Hepatocyte (in vitro differentiated cells): ENCODE data around the gene AIMP2.

ENCODE experiments used
- EZH2phosphoT487 ChIP-seq: fragments of 200-600 bp; sonication (generic); IDR thresholded peaks from one replicate; pipeline ENCODE4 v1.6.1; 2018; ENCODE audit warnings: antibody characterized with exemption, mild to moderate bottlenecking, low read depth, moderate library complexity; ENCODE audit not compliant: unreplicated experiment, severe bottlenecking
- TF ChIP-seq, protein P1 (sequence below): fragments of 200-600 bp; sonication (generic); IDR thresholded peaks from 2 replicates; pipeline ENCODE4 v1.5.1; 2016; ENCODE audit warnings: antibody characterized with exemption, mild to moderate bottlenecking; ENCODE audit not compliant: poor library complexity

- TF ChIP-seq, protein P1, sequence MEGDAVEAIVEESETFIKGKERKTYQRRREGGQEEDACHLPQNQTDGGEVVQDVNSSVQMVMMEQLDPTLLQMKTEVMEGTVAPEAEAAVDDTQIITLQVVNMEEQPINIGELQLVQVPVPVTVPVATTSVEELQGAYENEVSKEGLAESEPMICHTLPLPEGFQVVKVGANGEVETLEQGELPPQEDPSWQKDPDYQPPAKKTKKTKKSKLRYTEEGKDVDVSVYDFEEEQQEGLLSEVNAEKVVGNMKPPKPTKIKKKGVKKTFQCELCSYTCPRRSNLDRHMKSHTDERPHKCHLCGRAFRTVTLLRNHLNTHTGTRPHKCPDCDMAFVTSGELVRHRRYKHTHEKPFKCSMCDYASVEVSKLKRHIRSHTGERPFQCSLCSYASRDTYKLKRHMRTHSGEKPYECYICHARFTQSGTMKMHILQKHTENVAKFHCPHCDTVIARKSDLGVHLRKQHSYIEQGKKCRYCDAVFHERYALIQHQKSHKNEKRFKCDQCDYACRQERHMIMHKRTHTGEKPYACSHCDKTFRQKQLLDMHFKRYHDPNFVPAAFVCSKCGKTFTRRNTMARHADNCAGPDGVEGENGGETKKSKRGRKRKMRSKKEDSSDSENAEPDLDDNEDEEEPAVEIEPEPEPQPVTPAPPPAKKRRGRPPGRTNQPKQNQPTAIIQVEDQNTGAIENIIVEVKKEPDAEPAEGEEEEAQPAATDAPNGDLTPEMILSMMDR = no peak
- TF ChIP-seq EZH2phosphoT487 = no peak
These were observed 18.8 kb downstream of the AIMP2 start for GRCh38 chr7:6027806-6028365.
